ENCODE results near the gene LCE1F. TPM values are rescaled to one million over a fixed set of nuclear protein-coding genes. Genes with fewer than 3 reads are reported as not detected.

LCE1F gene
- total and polyA plus RNA-seq, 2 of the 13 experiments (the other 11 are each of a cell fraction or from before 2014, with no cell fraction given) = not detected

DNA sequence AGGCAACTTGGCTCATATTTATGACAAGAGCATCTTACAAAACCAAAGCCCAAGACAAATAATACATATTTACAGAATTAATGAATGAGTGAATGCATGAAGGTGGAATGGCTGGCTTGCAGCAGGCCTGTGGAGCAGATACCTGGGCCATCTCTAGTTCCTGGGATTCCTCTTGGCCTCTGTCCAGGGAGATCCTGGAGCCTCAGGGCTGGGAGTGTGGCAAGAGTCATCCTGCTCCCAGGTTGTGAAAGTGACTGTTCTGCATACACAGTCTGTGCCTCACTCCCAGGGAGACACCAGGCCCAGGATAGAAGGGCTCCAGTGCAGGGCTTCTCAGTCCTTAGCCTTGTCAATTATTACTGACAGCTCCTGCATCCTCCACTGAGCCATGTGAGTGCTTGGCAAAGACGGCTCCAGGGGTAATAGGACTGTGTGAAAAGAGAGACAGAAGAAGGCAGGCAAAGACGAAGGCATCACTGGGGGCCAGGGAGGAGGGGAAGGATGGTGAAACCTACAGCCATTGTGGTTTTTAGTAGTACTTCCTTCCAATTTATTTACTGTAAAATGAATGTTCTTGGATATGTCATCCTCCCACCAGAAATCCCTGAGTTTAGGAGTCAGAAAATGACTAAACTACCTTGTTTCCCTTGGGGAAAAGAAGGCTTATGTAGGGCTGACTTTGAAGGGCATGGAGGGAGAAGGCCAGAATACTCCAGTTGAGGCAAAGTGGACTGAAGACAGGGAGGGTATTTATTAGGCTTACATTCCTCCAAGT, 31.4 kb upstream of the LCE1F start:
- WGBS (ENCODE audit: low lambda C conversion rate) = 22% methylated on average over 2 of the region's 2 CpGs
- in situ Hi-C loops (cut with HindIII; ENCODE audit: extremely low pct_ligation_motif_present, low pct_unique_long_range_greater_than_20kb) = no loop called here
- CTCF ChIA-PET (ENCODE audit: low intra/inter-chr PET ratio, low total read pairs) = no interaction called here

More for the DNA sequence above, 31.4 kb upstream of the LCE1F start:
- Histone ChIP-seq H3K9ac (ENCODE audit: insufficient read depth, low read depth, low read length) (no peak overlapping the region), H4K20me1 (ENCODE audit: insufficient read depth, low read length) (no peaks in the 10 kb centered on the region), H3K4me2 (ENCODE audit: low read depth, low read length) (no peak overlapping the region), H3K36me3 (replicated peaks in 1 of 2; ENCODE audit: control insufficient read depth in 1 of 2, insufficient read depth in 2 of 2, low read length in 2 of 2) (no peaks in the 10 kb centered on the region), H3K27ac (ENCODE audit: extremely low read length, insufficient read depth, low read length) (no peak overlapping the region), H3K9me3 (ENCODE audit: low read length) (no peaks in the 10 kb centered on the region), H3K4me1 (ENCODE audit: insufficient read depth, low read length) (peaks cover 27% of the 10 kb centered on the region), H2AFZ (ENCODE audit: low read length) (no peak overlapping the region), H3K27me3 (ENCODE audit: control insufficient read depth in 1 of 2, insufficient read depth in 2 of 2, low read length in 2 of 2) (no peaks in the 10 kb centered on the region), H3K79me2 (ENCODE audit: insufficient read depth, low read length) (no peaks in the 10 kb centered on the region), H3K4me3 (replicated peaks in 1 of 3; ENCODE audit: insufficient read depth in 1 of 3, low read depth in 2 of 3, low read length in 3 of 3) (no peak overlapping the region)
- ATAC-seq = peak; percentile 37; the same call in 2 of the 3 replicates
- intact Hi-C loops (cut with micrococcal nuclease; ENCODE audit: unreplicated experiment) = no loop called here
- FAIRE-seq = no peak
- TF ChIP-seq CBX5 (CRISPR knock-in tag; IDR thresholded peaks at IDR 0.05; ENCODE audit: borderline replicate concordance) = no peak
- TF ChIP-seq ZNF577 (CRISPR knock-in tag; IDR thresholded peaks at IDR 0.05; ENCODE audit: borderline replicate concordance, low read depth) = no peak
- TF ChIP-seq HOXA3 (CRISPR knock-in tag; IDR thresholded peaks at IDR 0.05) = no peak
- no peak for TF ChIP-seq MAZ (IDR thresholded peaks at IDR 0.05; ENCODE audit: borderline replicate concordance, low read depth, low read length)
- TF ChIP-seq MAZ (CRISPR knock-in tag; IDR thresholded peaks at IDR 0.05; ENCODE audit: low read depth) = no peak
- TF ChIP-seq ZNF7 (CRISPR knock-in tag; IDR thresholded peaks at IDR 0.05) = no peak
- TF ChIP-seq, protein P1, sequence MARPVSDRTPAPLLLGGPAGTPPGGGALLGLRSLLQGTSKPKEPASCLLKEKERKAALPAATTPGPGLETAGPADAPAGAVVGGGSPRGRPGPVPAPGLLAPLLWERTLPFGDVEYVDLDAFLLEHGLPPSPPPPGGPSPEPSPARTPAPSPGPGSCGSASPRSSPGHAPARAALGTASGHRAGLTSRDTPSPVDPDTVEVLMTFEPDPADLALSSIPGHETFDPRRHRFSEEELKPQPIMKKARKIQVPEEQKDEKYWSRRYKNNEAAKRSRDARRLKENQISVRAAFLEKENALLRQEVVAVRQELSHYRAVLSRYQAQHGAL (CRISPR knock-in tag; IDR thresholded peaks at IDR 0.05; ENCODE audit: not compliant biosample characterization) = no peak
- TF ChIP-seq ZNF260 (CRISPR knock-in tag; IDR thresholded peaks at IDR 0.05; ENCODE audit: borderline replicate concordance, low read depth) = no peak
- TF ChIP-seq HIVEP1 (CRISPR knock-in tag; IDR thresholded peaks at IDR 0.05) = no peak
- no peak for TF ChIP-seq NR2F1 (CRISPR knock-in tag; IDR thresholded peaks at IDR 0.05)
- no peak for TF ChIP-seq REXO4 (CRISPR knock-in tag; IDR thresholded peaks at IDR 0.05; ENCODE audit: borderline replicate concordance)
- TF ChIP-seq HMGXB3 (CRISPR knock-in tag; IDR thresholded peaks at IDR 0.05; ENCODE audit: borderline replicate concordance) = no peak
- POLR2A ChIA-PET = no interaction called here
- BruUV-seq (replicated peaks) = no TSS peak
- DNase-seq (ENCODE audit: low spot score) = no peak

Measured in HepG2 (cell line).